Measurements from ENCODE around the gene BHLHA15. TPM values are rescaled to one million over a fixed set of nuclear protein-coding genes. Genes with fewer than 3 reads are reported as not detected.

BHLHA15 gene
- total and polyA plus RNA-seq, 10 donors: 0.11 to 40.7 (median 5.2) TPM; not detected in 1

DNA sequence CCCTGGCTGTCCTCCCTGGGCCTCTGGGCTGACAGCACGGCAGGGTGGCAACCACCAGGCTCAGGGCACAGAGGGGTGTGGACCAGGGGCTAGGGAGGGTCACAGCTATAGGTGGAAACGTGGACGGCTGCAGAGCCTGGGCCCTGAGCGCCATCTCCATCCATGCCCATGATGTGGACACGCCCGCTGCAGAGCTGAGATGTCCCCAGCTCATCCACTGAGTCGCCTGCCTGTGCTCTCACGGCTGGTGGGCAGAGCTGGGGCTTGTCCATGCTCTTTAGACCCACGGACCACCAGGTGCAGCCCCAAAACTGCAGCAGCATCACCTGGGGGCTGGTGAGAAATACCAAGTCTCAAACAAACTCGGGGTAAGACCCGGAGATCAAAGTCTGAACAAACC lies 24.7 kb downstream of the BHLHA15 start:
- Histone ChIP-seq H3K4me3 (no peak overlapping the region), H3K27ac (no peak overlapping the region), H3K27me3 (replicated peaks in 1 of 7) (no peaks in the 10 kb centered on the region), H3K36me3 (peaks cover 0 to 98% (median 78%) of the 10 kb centered on the region in 6 donors), H3K4me1 (no peaks in the 10 kb centered on the region), H3K9me3 (no peaks in the 10 kb centered on the region)
- TF ChIP-seq POLR2A (IDR thresholded peaks at IDR 0.05) (no peak), POLR2AphosphoS5 (IDR thresholded peaks at IDR 0.05) (peak in 1 of 3 donors; percentile 38)
- TF ChIP-seq, protein P1, sequence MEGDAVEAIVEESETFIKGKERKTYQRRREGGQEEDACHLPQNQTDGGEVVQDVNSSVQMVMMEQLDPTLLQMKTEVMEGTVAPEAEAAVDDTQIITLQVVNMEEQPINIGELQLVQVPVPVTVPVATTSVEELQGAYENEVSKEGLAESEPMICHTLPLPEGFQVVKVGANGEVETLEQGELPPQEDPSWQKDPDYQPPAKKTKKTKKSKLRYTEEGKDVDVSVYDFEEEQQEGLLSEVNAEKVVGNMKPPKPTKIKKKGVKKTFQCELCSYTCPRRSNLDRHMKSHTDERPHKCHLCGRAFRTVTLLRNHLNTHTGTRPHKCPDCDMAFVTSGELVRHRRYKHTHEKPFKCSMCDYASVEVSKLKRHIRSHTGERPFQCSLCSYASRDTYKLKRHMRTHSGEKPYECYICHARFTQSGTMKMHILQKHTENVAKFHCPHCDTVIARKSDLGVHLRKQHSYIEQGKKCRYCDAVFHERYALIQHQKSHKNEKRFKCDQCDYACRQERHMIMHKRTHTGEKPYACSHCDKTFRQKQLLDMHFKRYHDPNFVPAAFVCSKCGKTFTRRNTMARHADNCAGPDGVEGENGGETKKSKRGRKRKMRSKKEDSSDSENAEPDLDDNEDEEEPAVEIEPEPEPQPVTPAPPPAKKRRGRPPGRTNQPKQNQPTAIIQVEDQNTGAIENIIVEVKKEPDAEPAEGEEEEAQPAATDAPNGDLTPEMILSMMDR (IDR thresholded peaks at IDR 0.05 in 8 of 11, conservative IDR thresholded peaks at IDR 0.05 in 3 of 11): no peak
- 90 to 96% (median 94%) methylated on average over 2 to 11 of the region's 11 CpGs for WGBS, 5 donors
- DNase-seq: no peak
- intact Hi-C loops (cut with DNase I; ENCODE audit: low total_unique reads): loop anchor here (10.0 kb wide), 1 partner anchor 211 kb away; no protein-coding TSS in a partner anchor

DNA sequence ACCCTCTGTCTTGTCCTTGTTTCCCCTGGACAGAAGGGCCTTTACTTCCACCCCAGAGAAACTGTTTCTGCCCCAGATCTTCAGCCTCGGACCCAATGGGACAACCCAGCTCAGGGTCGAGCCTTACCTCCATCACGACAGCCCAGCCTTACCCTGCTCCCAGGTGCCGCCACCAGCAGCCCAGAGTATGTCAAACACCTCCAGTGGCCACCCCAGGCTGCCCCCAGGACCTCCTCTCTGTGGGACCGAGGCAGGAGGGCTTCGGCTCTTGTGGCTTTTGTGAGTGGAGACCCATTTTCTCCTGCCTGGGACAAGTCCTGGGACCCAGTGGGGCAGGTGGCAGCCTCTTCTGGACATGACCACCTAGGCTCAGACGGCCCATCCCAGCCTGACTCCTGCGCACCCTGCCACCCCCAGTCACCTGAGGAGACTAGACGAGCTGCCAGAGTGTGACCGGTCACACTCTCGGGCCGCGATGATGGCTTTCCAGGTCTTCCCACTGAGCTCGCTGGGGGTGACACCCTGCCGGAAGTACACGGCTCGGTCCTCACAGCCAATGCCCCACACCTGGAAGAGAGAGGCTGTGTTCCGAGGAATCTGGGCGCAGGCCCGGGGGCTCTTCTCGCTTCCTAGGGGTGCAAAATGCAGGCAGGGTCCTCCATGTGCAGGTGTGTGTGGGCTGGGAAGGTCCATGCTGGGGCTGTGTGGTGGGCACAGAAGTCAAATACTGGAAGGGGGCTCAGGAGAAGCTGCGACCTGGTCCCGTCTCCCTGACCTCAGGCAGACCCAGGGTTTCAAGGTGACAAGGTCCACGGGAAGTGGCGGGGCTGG lies 25.3 kb downstream of the BHLHA15 start:
- no peaks in the 10 kb centered on the region for H3K9me3 ChIP-seq
- intact Hi-C loops (cut with DNase I; ENCODE audit: low total_unique reads): loop anchor here (10.0 kb wide), 1 partner anchor 212 kb away; no protein-coding TSS in a partner anchor
- WGBS, 5 donors: 91 to 96% (median 94%) methylated on average over 11 to 25 of the region's 25 CpGs
- no peak for TF ChIP-seq POLR2AphosphoS5 (IDR thresholded peaks at IDR 0.05)
- TF ChIP-seq, protein P1 (IDR thresholded peaks at IDR 0.05 in 8 of 11, conservative IDR thresholded peaks at IDR 0.05 in 3 of 11): no peak
- TF ChIP-seq POLR2A (IDR thresholded peaks at IDR 0.05): no peak
- DNase-seq: no peak
- H3K4me1 ChIP-seq: no peaks in the 10 kb centered on the region
- no peak overlapping the region for H3K4me3 ChIP-seq
- peaks cover 0 to 98% (median 78%) of the 10 kb centered on the region in 6 donors for H3K36me3 ChIP-seq
- no peaks in the 10 kb centered on the region for H3K27me3 ChIP-seq (replicated peaks in 1 of 7)
- H3K27ac ChIP-seq: no peak overlapping the region

DNA sequence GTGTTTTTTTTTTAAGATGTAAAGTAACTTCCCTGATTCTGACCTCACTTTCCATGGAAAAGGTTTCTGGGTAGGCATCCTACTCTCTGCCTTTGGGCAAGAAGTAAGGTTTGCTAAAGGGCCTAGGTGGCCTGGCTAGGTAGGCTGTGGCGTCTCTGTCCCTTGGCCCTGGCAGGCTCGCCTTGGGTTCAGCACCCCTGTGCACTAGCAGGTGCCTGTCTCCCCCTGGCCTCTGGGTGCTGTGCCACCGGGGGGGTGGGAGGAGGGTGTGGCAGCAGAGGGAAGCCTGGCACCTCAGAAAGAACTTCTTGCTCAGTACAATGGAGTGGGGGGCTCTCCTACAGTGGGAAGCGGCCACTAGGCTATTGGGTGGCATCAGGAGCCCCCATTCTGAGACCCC lies 26.8 kb downstream of the BHLHA15 start:
- TF ChIP-seq POLR2A (IDR thresholded peaks at IDR 0.05) (no peak), POLR2AphosphoS5 (IDR thresholded peaks at IDR 0.05) (peak in 1 of 3 donors; percentile 28)
- no peaks in the 10 kb centered on the region for H3K4me1 ChIP-seq
- no peaks in the 10 kb centered on the region for H3K9me3 ChIP-seq
- H3K27me3 ChIP-seq (replicated peaks in 1 of 7): no peaks in the 10 kb centered on the region
- H3K27ac ChIP-seq: no peak overlapping the region
- no peak for DNase-seq
- H3K4me3 ChIP-seq: no peak overlapping the region
- WGBS, 5 donors: 97 to 100% (median 98%) methylated on average over 4 of the region's 4 CpGs
- H3K36me3 ChIP-seq: peaks cover 0 to 94% (median 69%) of the 10 kb centered on the region in 6 donors
- intact Hi-C loops (cut with DNase I; ENCODE audit: low total_unique reads): loop anchor here (10.0 kb wide), 1 partner anchor 213 kb away; no protein-coding TSS in a partner anchor

DNA sequence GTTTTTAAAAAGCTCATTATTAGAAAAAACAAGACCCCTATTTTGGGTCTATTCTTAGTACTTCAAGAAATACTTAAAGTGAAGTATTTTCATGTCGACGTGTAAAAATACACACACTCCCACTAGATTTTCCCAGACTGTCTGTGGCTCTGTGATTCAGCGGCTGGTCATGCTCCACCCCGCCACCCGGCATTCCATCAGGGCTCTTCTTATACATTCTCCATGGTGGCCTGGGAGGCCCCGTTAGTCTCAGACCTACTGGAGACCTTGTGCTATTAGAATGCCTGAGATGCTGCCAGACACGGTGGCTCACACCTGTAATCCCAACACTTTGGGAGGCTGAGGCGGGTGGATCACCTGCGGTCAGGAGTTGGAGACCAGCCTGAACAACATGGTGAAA lies 27.7 kb downstream of the BHLHA15 start:
- Histone ChIP-seq H3K36me3 (peaks cover 0 to 94% (median 69%) of the 10 kb centered on the region in 6 donors), H3K27me3 (replicated peaks in 1 of 7) (no peaks in the 10 kb centered on the region), H3K27ac (no peak overlapping the region), H3K9me3 (no peaks in the 10 kb centered on the region), H3K4me1 (no peaks in the 10 kb centered on the region), H3K4me3 (no peak overlapping the region)
- intact Hi-C loops (cut with DNase I; ENCODE audit: low total_unique reads): loop anchor here (10.0 kb wide), 1 partner anchor 214 kb away; no protein-coding TSS in a partner anchor
- no peak for DNase-seq
- TF ChIP-seq, protein P1 (IDR thresholded peaks at IDR 0.05 in 8 of 11, conservative IDR thresholded peaks at IDR 0.05 in 3 of 11): no peak
- no peak for TF ChIP-seq POLR2AphosphoS5 (IDR thresholded peaks at IDR 0.05)
- no peak for TF ChIP-seq POLR2A (IDR thresholded peaks at IDR 0.05)
- WGBS, 5 donors: 92 to 95% (median 92%) methylated on average over 9 of the region's 9 CpGs

All from spleen (tissue), 11 donors.